GM21367 (cell line): ENCODE results near the gene LGR6.
"Not testable (repeated sequence)": the region's sequence is repeated elsewhere in the genome, so short reads cannot be mapped to it uniquely, and the experiment has no call there.

Experiments
- ATAC-seq: cut with Tn5 transposase; IDR thresholded peaks from one replicate; pipeline ENCODE4 v1.9.1; 2021; ENCODE audit not compliant: unreplicated experiment

Gene LGR6

DNA sequence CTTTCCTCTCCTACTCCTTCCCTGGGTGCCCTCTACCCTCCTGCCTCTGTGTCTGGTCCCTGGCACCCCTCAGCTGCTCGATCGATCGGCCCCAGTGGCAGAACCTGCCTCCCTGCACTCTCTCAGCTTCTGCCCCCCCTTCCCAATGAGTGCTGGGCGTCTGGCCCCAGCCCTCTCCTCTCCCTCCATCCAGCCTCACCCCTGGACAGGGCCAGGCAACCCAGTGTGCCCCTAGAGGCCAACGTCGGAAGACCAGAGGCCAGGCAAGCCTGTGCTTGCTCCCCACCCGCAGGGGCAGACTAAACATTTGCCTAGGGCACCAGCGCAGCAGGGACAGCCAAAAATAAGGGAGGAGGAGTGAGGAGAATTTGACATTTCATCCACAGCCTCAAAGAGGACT lies 43.5 kb downstream of the LGR6 start:
- ATAC-seq = no peak

DNA sequence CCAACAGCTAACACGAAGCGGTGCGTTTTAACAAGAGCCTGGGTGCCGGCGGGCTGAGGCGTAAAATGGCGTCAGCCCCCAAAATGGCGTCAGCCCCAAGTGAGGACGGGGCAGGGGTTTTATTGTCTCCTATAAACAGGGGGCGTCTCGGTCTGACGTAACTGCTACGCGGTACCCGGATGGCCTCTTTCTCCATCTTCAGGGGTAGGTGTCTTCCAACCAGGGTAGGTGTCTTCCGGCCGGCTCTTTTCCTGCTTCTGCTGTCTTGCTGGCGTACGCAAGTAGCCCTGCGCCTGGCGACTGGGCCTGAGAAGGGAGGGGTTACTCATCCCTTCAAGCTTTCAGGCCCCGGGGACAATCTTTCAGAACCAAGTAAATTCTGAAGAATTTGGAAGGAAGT lies 45.3 kb downstream of the LGR6 start:
- no peak for ATAC-seq

DNA sequence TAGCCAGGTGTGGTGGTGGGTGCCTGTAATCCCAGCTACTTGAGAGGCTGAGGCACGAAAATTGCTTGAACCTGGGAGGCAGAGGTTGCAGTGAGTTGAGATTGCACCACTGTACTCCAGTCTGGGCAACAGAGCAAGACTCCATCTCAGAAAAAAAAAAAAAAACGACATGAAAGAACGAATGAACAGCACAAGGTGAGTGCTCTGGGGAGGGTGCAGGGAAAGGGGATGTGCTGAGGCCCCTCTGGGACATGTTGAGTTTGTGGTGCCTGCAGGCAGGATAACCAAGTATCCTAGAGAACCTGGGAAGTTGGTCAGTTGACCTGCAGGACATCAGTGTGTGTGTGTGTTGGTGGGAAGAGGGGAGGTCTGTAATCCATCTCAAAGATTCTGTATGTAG lies 46.6 kb downstream of the LGR6 start:
- ATAC-seq = not testable (repeated sequence)

- no peak for ATAC-seq
Measured at GRCh38 chr1:202240956-202241355, 47.4 kb downstream of the LGR6 start.

DNA sequence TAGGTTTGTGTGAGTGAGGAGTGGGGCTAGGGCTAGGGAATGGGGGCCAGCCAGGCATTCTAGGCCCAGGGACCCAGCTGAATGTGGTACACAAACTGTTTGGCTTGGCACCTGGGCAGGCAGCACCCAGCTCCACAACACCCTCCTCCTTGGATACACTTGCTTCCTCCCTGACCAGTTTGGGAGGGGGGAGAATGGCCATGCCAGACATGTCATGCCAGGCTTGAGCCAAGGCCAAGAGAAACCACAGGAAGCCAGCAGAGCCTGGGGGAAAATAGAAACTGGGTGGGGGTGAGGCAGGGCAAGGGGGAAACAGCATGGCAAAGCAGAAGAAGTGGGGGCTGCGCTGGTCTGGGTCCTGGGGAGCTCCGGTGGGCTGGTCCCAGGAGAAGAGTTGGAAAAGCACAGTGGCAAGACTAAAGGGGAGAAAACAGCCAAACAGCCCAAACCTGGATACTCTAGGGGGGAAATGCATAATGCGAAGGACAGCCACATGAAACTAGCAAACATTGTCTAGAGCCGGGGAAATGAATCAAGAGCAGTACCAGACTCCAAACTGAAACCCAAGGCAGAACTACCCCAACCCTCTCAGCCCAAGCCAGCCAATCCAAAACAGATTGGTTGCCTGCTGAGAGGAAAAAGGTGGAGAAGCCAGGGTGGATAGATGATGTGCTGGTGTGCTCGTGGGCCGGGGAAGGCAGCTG lies 47.9 kb downstream of the LGR6 start:
- ATAC-seq = no peak

DNA sequence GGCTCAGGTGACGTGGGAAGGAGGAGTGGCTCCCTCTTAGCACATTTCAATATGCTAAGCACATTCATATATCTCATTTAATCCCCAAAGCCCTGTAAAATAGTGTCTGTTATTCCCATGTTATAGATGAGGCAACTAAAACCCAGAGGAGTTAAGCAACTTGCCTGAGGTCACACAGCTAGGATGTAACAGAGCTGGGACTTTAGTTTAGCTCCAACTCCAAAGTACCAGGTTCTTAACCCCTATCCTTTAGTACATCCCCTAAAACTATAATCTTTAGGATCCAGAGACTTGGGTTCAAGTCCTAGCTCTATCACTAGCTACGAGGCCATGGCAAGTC lies 48.5 kb downstream of the LGR6 start:
- ATAC-seq = no peak

DNA sequence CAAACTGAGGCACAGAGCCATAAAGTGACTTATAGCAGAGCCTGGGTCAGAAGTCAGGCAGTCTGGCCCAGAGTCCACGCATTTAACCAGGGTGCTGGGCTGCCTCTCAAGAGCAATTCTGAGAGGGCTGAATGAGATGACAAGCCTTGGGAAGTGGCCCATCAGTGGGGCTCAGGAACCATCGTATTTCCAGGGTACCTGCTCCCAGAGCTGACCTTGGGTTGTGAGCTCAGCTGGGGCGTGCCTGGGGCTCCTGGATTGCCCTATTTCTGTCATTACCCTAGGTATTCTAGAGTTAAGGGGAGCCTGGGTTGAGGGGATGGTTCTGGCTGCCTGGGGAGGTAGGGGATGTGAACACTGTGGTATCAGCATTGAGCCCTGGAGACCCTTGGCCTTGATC lies 49.4 kb downstream of the LGR6 start:
- ATAC-seq = no peak

DNA sequence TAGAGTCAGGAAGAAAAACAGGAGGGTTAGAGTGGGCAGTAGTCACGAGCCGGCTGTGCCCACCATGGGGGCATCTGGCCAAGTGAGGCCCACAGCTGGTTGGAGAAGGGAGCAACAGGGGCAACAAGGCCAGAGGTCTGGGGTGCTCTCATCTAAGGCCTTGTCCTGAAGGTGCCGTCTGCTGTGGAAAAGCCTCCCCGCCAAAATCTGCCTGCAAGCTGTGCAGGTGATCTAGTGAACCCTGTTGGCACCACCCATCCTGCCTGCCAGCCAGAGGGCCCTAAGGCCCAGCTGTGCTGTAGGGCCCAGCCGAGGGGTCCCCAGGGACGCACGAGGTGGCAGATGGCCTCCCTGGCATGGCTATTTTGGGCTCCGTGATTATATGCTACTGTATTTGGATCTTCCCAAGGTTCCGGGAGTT lies 51.3 kb downstream of the LGR6 start:
- ATAC-seq = no peak

- ATAC-seq = no peak
Measured at GRCh38 chr1:202245391-202245790, 51.8 kb downstream of the LGR6 start.

- ATAC-seq = no peak
Measured at GRCh38 chr1:202247104-202247503, 53.5 kb downstream of the LGR6 start.

GRCh38 chr1:202247837-202248795 lies 54.5 kb downstream of the LGR6 start:
- ATAC-seq = no peak

- no peak for ATAC-seq
Measured at GRCh38 chr1:202248861-202249260, 55.3 kb downstream of the LGR6 start.

GRCh38 chr1:202249436-202249835 lies 55.8 kb downstream of the LGR6 start:
- ATAC-seq = no peak

DNA sequence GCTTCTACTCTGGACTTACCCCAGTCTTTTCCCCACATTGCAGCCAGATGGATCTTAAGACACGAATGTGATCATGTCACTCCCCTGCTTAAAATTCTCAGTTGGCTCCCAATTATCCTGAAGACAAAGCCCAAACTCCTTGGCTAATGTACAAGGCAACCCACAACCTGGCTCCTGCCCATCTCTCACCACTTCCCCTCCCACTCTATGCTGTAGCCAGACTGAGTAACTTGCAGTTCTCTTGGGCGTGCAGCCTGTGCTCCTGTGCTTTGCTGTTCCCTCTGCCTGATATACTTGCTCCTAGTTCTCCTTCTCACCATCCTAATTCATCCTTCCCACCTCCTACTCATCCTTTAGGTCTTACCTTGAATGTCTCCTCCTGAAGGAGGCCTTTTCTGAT lies 56.2 kb downstream of the LGR6 start:
- ATAC-seq = no peak

GRCh38 chr1:202250982-202251381 lies 57.4 kb downstream of the LGR6 start:
- ATAC-seq = no peak

DNA sequence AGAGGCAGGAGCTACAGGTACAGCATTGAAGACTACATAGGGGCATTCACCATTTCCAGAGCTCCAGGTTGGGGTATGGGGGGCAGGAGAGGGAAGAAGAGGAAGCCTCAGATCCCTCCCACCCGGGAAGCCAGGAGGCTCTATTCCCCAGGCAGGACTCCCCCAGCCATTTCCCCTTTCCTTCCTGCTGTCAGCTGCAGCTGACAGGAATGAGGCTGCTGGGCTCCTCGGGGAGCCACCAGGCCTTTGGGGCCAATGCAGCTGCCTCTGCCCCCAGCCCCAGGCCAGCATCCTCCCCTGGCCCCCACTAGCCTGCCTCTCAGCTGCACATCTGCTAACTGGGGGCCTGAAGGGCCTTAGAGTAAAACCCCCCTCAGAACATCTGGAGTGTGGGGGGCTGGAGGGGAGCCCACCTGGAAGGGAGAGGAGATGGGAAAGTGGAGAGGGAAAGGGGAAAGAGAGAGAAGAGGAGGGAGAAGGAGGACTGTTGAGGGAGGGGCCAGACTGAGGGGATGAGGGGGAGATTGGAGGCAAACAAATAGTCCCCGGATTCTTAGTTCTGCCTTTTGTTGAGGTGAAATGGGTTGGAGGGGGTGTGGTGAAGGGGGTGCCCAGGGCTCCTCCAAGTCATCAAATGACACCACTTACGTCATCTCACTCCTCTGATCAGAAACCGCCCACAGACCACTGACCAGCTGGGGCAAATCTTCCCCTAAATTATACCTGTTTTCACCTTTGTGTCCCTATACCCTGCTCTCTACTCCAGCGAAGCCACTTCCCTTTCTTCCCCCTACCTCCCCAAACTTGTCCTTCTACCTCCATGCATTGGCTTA lies 58.0 kb downstream of the LGR6 start:
- no peak for ATAC-seq

GRCh38 chr1:202252271-202252670 lies 58.7 kb downstream of the LGR6 start:
- no peak for ATAC-seq

DNA sequence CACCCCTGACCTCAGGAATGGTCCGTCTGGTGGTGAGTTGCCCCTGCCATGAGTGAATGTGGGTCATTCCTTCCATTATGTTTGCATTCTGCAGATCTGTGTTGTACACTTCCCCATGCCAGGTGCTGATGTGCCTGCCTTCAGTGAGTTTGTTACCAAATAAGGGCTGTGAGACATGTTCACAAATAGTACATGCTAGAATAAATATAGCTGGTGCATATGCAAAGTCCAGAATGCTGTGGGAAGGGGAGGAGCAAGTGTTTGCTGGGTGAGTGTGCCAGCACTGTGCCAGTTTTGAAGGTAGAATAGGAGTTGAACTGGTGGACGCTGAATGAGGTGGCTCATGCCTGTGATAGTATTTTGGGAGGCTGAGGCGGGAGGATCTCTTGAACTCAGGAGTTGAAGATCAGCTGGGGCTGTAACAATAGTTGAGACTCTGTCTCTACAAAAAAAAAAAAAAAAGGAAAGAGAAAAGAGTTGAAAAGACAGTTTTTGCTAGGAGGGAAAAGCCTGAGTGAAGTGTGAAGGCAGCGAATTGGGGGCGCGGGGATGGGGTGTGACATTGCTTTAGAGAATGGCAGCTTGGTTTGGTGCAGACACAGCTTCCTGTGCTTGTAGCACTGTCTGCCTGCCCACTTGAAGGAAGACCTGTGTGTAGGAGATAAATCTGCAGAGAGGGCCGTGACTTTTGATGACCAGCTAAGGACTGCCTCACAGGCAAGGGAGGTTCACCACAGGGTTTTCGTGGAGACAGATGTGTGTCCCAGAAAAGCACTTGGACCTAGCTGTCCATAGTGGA lies 61.1 kb downstream of the LGR6 start:
- ATAC-seq = no peak

GRCh38 chr1:202255343-202255742 lies 61.7 kb downstream of the LGR6 start:
- no peak for ATAC-seq

GRCh38 chr1:202259705-202260104 lies 66.1 kb downstream of the LGR6 start:
- no peak for ATAC-seq
